ENCODE results near the gene ZRSR2. TPM values are rescaled to one million over a fixed set of nuclear protein-coding genes. Genes with fewer than 3 reads are reported as not detected.

ZRSR2 gene
- polyA plus RNA-seq, 1 donor from 2014 or later, result 11.2 TPM

GRCh38 chrX:15834827-15835595 is 44.7 kb downstream of the ZRSR2 start:
- Histone ChIP-seq H3K9me2 (ENCODE audit: insufficient read depth, low read length) (no peaks in the 10 kb centered on the region), H3K4me2 (ENCODE audit: low read length) (no peak overlapping the region), H3K79me2 (replicated peaks; ENCODE audit: insufficient read depth, low read length) (no peaks in the 10 kb centered on the region), H4K20me1 (ENCODE audit: insufficient read depth) (no peaks in the 10 kb centered on the region), H3K27me3 (ENCODE audit: insufficient read depth, low read depth, low read length) (no peaks in the 10 kb centered on the region), H3K36me3 (ENCODE audit: insufficient read depth, low read length) (no peaks in the 10 kb centered on the region), H3K9me3 (ENCODE audit: low read length) (no peaks in the 10 kb centered on the region), H3F3A (ENCODE audit: insufficient read depth, low read length, poor library complexity, severe bottlenecking) (no peaks in the 10 kb centered on the region), H2AFZ (ENCODE audit: low read depth, low read length) (no peak overlapping the region), H3K9ac (ENCODE audit: low read length) (no peak overlapping the region), H3K4me3 (ENCODE audit: low read length) (no peak overlapping the region), H3K27ac (ENCODE audit: low read length) (no peak overlapping the region)
- no peak for TF ChIP-seq POLR2AphosphoS5 (IDR thresholded peaks at IDR 0.05)
- TF ChIP-seq RAD21 (conservative IDR thresholded peaks at IDR 0.05), result no peak
- TF ChIP-seq MXI1 (conservative IDR thresholded peaks at IDR 0.05; ENCODE audit: poor library complexity, severe bottlenecking), result no peak
- no peak for TF ChIP-seq EZH2 (IDR thresholded peaks at IDR 0.05; ENCODE audit: borderline replicate concordance, insufficient read depth, low read length, poor library complexity, severe bottlenecking)

DNA sequence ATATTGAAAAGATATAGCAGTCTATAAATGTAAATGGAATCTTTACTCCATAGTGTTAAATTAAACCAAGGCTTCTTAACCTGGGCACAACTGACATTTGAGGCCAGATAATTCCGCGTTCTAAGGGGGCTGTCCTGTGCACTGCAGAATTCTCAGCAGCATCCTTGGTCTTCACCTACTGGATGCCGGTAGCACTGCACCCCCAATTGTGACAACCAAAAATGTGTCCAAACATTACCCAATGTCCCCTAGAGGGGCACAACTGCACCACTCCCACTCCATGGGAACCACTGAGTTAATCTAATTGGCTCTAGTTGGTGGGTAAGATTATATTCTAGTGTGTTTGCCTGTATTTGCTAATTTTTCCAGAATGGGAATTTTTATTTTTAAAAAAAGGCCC is 47.7 kb downstream of the ZRSR2 start:
- H3K27me3 ChIP-seq (ENCODE audit: insufficient read depth, low read depth, low read length), result no peaks in the 10 kb centered on the region
- H2AFZ ChIP-seq (ENCODE audit: low read depth, low read length), result no peak overlapping the region
- H3K36me3 ChIP-seq (ENCODE audit: insufficient read depth, low read length), result no peaks in the 10 kb centered on the region
- H3K9me2 ChIP-seq (ENCODE audit: insufficient read depth, low read length), result no peaks in the 10 kb centered on the region
- H3K4me3 ChIP-seq (ENCODE audit: low read length), result no peak overlapping the region
- H3K9ac ChIP-seq (ENCODE audit: low read length), result no peak overlapping the region
- no peak overlapping the region for H3K27ac ChIP-seq (ENCODE audit: low read length)
- H4K20me1 ChIP-seq (ENCODE audit: insufficient read depth), result no peaks in the 10 kb centered on the region
- no peaks in the 10 kb centered on the region for H3F3A ChIP-seq (ENCODE audit: insufficient read depth, low read length, poor library complexity, severe bottlenecking)
- H3K9me3 ChIP-seq (ENCODE audit: low read length), result no peaks in the 10 kb centered on the region
- H3K79me2 ChIP-seq (replicated peaks; ENCODE audit: insufficient read depth, low read length), result no peaks in the 10 kb centered on the region
- no peak overlapping the region for H3K4me2 ChIP-seq (ENCODE audit: low read length)
- TF ChIP-seq SMC3 (conservative IDR thresholded peaks at IDR 0.05; ENCODE audit: poor library complexity) (no peak), POLR2AphosphoS5 (IDR thresholded peaks at IDR 0.05) (no peak), EP300 (conservative IDR thresholded peaks at IDR 0.05; ENCODE audit: poor library complexity, severe bottlenecking) (no peak), MXI1 (conservative IDR thresholded peaks at IDR 0.05; ENCODE audit: poor library complexity, severe bottlenecking) (no peak)

DNA sequence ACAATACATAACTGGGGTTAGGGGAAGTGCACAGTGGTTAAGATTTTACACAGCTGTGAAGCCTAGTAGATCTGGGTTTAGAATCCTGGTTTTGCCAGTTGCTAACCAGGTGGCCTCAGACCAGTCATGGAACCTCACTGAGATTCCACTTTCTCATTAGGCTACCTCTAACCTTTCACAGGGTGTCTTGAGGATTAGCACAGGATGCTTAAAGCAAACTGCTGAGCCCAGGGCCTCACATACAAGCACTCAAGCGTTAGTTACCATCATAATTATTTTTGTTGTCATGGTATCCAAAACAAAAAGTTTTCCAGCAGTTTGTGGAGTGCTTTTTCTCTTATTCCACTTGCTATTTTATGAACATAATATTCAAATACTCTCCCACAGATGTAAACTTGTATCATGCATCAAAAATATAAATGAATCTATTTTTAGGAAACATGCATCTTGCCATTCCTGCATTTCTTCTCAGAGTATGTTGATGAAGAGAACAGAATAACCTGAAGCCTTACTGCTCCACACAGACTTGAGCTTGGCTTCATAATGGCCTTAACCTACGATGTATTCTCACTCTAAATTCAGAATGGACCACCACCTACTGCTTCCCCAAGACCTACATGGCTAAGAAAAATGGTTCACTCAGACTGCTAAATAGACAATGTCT is 51.7 kb downstream of the ZRSR2 start:
- Histone ChIP-seq H2AFZ (ENCODE audit: low read depth, low read length) (no peak overlapping the region), H3K27me3 (ENCODE audit: insufficient read depth, low read depth, low read length) (no peaks in the 10 kb centered on the region), H3K36me3 (ENCODE audit: insufficient read depth, low read length) (no peaks in the 10 kb centered on the region), H3K27ac (ENCODE audit: low read length) (no peak overlapping the region), H3F3A (ENCODE audit: insufficient read depth, low read length, poor library complexity, severe bottlenecking) (no peaks in the 10 kb centered on the region), H3K9me3 (ENCODE audit: low read length) (no peaks in the 10 kb centered on the region), H3K9ac (ENCODE audit: low read length) (no peak overlapping the region), H3K4me3 (ENCODE audit: low read length) (no peak overlapping the region), H3K79me2 (replicated peaks; ENCODE audit: insufficient read depth, low read length) (no peaks in the 10 kb centered on the region), H4K20me1 (ENCODE audit: insufficient read depth) (no peaks in the 10 kb centered on the region), H3K4me2 (ENCODE audit: low read length) (no peak overlapping the region), H3K9me2 (ENCODE audit: insufficient read depth, low read length) (no peaks in the 10 kb centered on the region)
- TF ChIP-seq EZH2 (IDR thresholded peaks at IDR 0.05; ENCODE audit: borderline replicate concordance, insufficient read depth, low read length, poor library complexity, severe bottlenecking) (no peak), SMC3 (conservative IDR thresholded peaks at IDR 0.05; ENCODE audit: poor library complexity) (no peak), REST (IDR thresholded peaks at IDR 0.05; ENCODE audit: borderline replicate concordance) (no peak), CTCF (IDR thresholded peaks at IDR 0.05; ENCODE audit: poor library complexity, severe bottlenecking) (no peak), POLR2AphosphoS5 (IDR thresholded peaks at IDR 0.05) (no peak), TAF1 (IDR thresholded peaks at IDR 0.05; ENCODE audit: low read depth) (no peak), MXI1 (conservative IDR thresholded peaks at IDR 0.05; ENCODE audit: poor library complexity, severe bottlenecking) (no peak), EP300 (conservative IDR thresholded peaks at IDR 0.05; ENCODE audit: poor library complexity, severe bottlenecking) (no peak), RAD21 (conservative IDR thresholded peaks at IDR 0.05) (no peak)

Measured in neural cell (in vitro differentiated cells).